ENCODE results near the gene ARFGAP3.
"Not testable (repeated sequence)": the region's sequence is repeated elsewhere in the genome, so short reads cannot be mapped to it uniquely, and the experiment has no call there.

ARFGAP3 gene

DNA sequence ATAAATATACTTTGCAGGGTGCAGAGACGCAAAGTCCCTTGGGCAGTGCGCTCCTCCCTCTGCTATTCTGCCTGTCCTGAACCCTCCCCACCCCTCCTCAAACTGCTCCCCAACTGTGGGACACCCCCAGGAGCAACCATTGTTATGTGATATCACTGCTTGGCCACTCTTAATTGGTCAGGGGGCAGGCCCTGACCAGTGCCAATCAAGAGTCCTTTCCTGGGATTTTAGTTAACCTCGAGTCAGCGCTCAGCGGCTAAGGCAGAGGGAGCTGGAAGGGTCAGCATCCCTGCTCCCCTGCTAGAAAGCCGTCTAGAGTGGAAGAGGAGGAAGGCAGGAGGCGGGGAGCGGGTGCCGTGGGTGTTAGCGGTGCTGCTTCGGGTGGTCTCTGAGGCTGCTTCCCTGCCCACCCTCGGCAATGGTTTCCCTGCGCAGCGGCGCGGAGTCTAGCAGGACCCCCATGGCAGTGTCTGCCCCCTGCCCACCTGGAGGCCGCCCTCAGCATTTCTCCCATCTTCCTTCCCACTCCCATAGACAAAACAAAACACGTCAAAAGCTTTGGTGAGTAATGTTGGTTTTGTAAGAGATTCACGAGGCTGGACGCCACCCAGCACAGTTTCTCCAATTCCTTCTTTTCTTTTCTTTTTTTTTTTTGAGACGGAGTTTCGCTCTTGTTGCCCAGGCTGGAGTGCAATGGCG, 98.0 kb downstream of the ARFGAP3 start:
- H3K4me3 ChIP-seq (ENCODE audit: low read length): no peak overlapping the region
- no peaks in the 10 kb centered on the region for H3K9me2 ChIP-seq (replicated peaks; ENCODE audit: control insufficient read depth, low read length)
- no peaks in the 10 kb centered on the region for H3K36me3 ChIP-seq (ENCODE audit: control insufficient read depth, low read length)
- H3K79me2 ChIP-seq (ENCODE audit: control insufficient read depth, low read length): no peaks in the 10 kb centered on the region
- no peak overlapping the region for H3K27ac ChIP-seq (ENCODE audit: low read depth, low read length)
- TF ChIP-seq EZH2phosphoT487 (IDR thresholded peaks at IDR 0.05; ENCODE audit: borderline replicate concordance, low read length): no peak
- TF ChIP-seq, protein P1, sequence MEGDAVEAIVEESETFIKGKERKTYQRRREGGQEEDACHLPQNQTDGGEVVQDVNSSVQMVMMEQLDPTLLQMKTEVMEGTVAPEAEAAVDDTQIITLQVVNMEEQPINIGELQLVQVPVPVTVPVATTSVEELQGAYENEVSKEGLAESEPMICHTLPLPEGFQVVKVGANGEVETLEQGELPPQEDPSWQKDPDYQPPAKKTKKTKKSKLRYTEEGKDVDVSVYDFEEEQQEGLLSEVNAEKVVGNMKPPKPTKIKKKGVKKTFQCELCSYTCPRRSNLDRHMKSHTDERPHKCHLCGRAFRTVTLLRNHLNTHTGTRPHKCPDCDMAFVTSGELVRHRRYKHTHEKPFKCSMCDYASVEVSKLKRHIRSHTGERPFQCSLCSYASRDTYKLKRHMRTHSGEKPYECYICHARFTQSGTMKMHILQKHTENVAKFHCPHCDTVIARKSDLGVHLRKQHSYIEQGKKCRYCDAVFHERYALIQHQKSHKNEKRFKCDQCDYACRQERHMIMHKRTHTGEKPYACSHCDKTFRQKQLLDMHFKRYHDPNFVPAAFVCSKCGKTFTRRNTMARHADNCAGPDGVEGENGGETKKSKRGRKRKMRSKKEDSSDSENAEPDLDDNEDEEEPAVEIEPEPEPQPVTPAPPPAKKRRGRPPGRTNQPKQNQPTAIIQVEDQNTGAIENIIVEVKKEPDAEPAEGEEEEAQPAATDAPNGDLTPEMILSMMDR (IDR thresholded peaks at IDR 0.05; ENCODE audit: low read depth, low read length, poor library complexity, severe bottlenecking): no peak
- H3K9me3 ChIP-seq (ENCODE audit: control insufficient read depth, insufficient read depth, low read length): no peaks in the 10 kb centered on the region
- peaks cover 24% of the 10 kb centered on the region for H3K4me1 ChIP-seq (ENCODE audit: control insufficient read depth, low read length)
- no peaks in the 10 kb centered on the region for H4K20me1 ChIP-seq (ENCODE audit: control insufficient read depth, insufficient read depth, low read depth, low read length)
- H3K4me2 ChIP-seq (ENCODE audit: low read length): no peak overlapping the region
- no peaks in the 10 kb centered on the region for H3F3A ChIP-seq (ENCODE audit: control insufficient read depth, insufficient read depth)
- peaks cover 3% of the 10 kb centered on the region for H3K27me3 ChIP-seq (ENCODE audit: control insufficient read depth, low read length)

DNA sequence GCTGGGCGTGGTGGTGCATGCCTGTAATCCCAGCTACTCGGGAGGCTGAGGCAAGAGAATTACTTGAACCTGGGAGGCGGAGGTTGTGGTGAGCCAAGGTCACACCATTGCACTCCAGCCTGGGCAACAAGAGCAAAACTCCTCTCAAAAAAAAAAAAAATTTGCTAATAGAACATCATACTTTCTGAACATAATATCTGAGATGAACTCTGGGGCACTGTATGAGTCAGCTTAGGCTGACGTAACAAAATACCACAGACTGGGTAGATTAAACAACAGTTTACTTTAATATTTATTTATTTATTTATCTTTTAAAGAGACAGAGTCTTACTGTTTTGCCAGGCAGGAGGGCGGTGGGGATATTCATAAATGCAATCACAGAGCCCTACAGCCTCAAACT, 101.5 kb downstream of the ARFGAP3 start:
- peaks cover 11% of the 10 kb centered on the region for H3K4me1 ChIP-seq (ENCODE audit: control insufficient read depth, low read length)
- H3K4me2 ChIP-seq (ENCODE audit: low read length); H3K36me3 ChIP-seq (ENCODE audit: control insufficient read depth, low read length); H3K9me3 ChIP-seq (ENCODE audit: control insufficient read depth, insufficient read depth, low read length); H3K79me2 ChIP-seq (ENCODE audit: control insufficient read depth, low read length); H3K4me3 ChIP-seq (ENCODE audit: low read length); H3K27ac ChIP-seq (ENCODE audit: low read depth, low read length); H3F3A ChIP-seq (ENCODE audit: control insufficient read depth, insufficient read depth); H4K20me1 ChIP-seq (ENCODE audit: control insufficient read depth, insufficient read depth, low read depth, low read length); H3K9me2 ChIP-seq (replicated peaks; ENCODE audit: control insufficient read depth, low read length): not testable (repeated sequence)
- H3K27me3 ChIP-seq (ENCODE audit: control insufficient read depth, low read length): peaks cover 15% of the 10 kb centered on the region

DNA sequence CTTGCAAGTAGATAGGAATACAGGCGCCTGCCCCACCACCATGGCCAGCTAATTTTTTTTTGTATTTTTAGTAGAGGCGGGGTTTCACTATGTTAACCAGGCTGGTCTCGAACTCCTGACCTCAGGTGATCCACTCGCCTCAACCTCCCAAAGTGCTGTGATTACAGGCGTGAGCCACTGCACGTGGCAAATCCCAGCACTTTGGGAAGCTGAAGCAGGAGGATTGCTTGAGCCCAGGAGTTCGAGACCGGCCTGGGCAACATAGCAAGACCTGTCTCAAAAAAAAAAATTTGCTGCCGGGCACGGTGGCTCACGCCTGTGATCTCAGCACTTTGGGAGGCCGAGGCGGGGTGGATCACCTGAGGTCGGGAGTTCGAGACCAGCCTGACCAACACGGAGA, 102.0 kb downstream of the ARFGAP3 start:
- not testable (repeated sequence) for H3K4me3 ChIP-seq (ENCODE audit: low read length); H3K9me2 ChIP-seq (replicated peaks; ENCODE audit: control insufficient read depth, low read length); H3K9me3 ChIP-seq (ENCODE audit: control insufficient read depth, insufficient read depth, low read length); H3K4me2 ChIP-seq (ENCODE audit: low read length); H4K20me1 ChIP-seq (ENCODE audit: control insufficient read depth, insufficient read depth, low read depth, low read length); H3K79me2 ChIP-seq (ENCODE audit: control insufficient read depth, low read length); H3K36me3 ChIP-seq (ENCODE audit: control insufficient read depth, low read length); H3F3A ChIP-seq (ENCODE audit: control insufficient read depth, insufficient read depth); H3K27ac ChIP-seq (ENCODE audit: low read depth, low read length)
- H3K4me1 ChIP-seq (ENCODE audit: control insufficient read depth, low read length): peaks cover 11% of the 10 kb centered on the region
- H3K27me3 ChIP-seq (ENCODE audit: control insufficient read depth, low read length): peaks cover 15% of the 10 kb centered on the region

DNA sequence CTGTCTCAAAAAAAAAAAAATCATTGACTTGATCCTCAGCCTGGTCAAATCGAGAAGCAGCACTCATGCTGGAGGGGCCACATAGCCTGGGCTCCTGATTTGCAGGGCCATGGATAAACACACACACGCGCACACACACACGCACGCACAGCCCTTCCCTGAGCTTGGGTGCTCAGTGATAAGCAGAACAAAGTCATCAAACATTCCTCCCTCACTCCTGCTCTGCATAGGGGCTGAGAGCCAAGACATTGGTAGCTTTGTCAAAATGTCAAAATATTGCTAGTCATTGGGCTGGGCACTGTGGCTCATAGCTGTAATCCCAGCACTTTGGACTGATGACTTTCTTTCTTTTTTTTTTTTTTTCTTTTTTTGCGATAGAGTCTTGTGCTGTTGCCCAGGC, 102.4 kb downstream of the ARFGAP3 start:
- TF ChIP-seq EZH2phosphoT487 (IDR thresholded peaks at IDR 0.05; ENCODE audit: borderline replicate concordance, low read length): no peak
- TF ChIP-seq, protein P1 (IDR thresholded peaks at IDR 0.05; ENCODE audit: low read depth, low read length, poor library complexity, severe bottlenecking): no peak

More for the DNA sequence above, 102.4 kb downstream of the ARFGAP3 start:
- H3F3A ChIP-seq (ENCODE audit: control insufficient read depth, insufficient read depth): no peaks in the 10 kb centered on the region
- no peaks in the 10 kb centered on the region for H3K9me2 ChIP-seq (replicated peaks; ENCODE audit: control insufficient read depth, low read length)
- H3K27ac ChIP-seq (ENCODE audit: low read depth, low read length): no peak overlapping the region
- no peaks in the 10 kb centered on the region for H3K9me3 ChIP-seq (ENCODE audit: control insufficient read depth, insufficient read depth, low read length)
- no peak overlapping the region for H3K4me3 ChIP-seq (ENCODE audit: low read length)
- no peak overlapping the region for H3K4me2 ChIP-seq (ENCODE audit: low read length)
- peaks cover 15% of the 10 kb centered on the region for H3K27me3 ChIP-seq (ENCODE audit: control insufficient read depth, low read length)
- H3K79me2 ChIP-seq (ENCODE audit: control insufficient read depth, low read length): no peaks in the 10 kb centered on the region
- H3K4me1 ChIP-seq (ENCODE audit: control insufficient read depth, low read length): peaks cover 11% of the 10 kb centered on the region
- no peaks in the 10 kb centered on the region for H4K20me1 ChIP-seq (ENCODE audit: control insufficient read depth, insufficient read depth, low read depth, low read length)
- no peaks in the 10 kb centered on the region for H3K36me3 ChIP-seq (ENCODE audit: control insufficient read depth, low read length)
